NOMO-1 treated with DMSO at 0.1 percent for 48 hours (cell line): ENCODE results near the gene ANP32B.

Experiments
- DNase-seq: peaks from one replicate; lab custom pipeline; 2025; ENCODE audit not compliant: unreplicated experiment; lab: John Stamatoyannopoulos, UW

Gene ANP32B

GRCh38 chr9:98057138-98057799 lies 74.1 kb downstream of the ANP32B start:
- DNase-seq: no peak

GRCh38 chr9:98062161-98062560 lies 79.0 kb downstream of the ANP32B start:
- DNase-seq: no peak

- no peak for DNase-seq
Measured at GRCh38 chr9:98064623-98065392, 81.7 kb downstream of the ANP32B start.
